ENCODE data around the gene B2M.
"Not testable (repeated sequence)": the region's sequence is repeated elsewhere in the genome, so short reads cannot be mapped to it uniquely, and the experiment has no call there.

B2M gene

GRCh38 chr15:44675911-44676310 lies 35.4 kb upstream of the B2M start:
- Histone ChIP-seq H4K8ac (ENCODE audit: low read depth, low read length) (no peak overlapping the region), H3K9ac (ENCODE audit: low read length) (no peak overlapping the region), H3K4me3 (ENCODE audit: low read length) (no peak overlapping the region), H3K56ac (ENCODE audit: low read length) (no peak overlapping the region), H3K36me3 (ENCODE audit: control insufficient read depth, insufficient read depth, low read length) (no peaks in the 10 kb centered on the region), H4K5ac (ENCODE audit: low read length) (no peak overlapping the region), H3K4me2 (ENCODE audit: low read length) (no peak overlapping the region), H2BK5ac (ENCODE audit: low read length) (no peak overlapping the region), H2BK120ac (ENCODE audit: low read depth, low read length) (no peak overlapping the region), H3K23ac (ENCODE audit: low read length) (no peak overlapping the region), H3K27me3 (ENCODE audit: insufficient read depth, low read length, poor library complexity) (no peaks in the 10 kb centered on the region), H3K79me1 (ENCODE audit: low read length) (no peaks in the 10 kb centered on the region), H3K4me1 (ENCODE audit: control insufficient read depth, low read depth, low read length) (no peaks in the 10 kb centered on the region), H3K4ac (ENCODE audit: low read depth, low read length) (no peak overlapping the region), H2AK5ac (ENCODE audit: low read length) (no peak overlapping the region), H3K27ac (ENCODE audit: low read depth, low read length) (no peak overlapping the region), H3K79me2 (ENCODE audit: control insufficient read depth, insufficient read depth, low read length) (no peaks in the 10 kb centered on the region), H3K18ac (ENCODE audit: low read length) (no peak overlapping the region), H2BK15ac (replicated peaks; ENCODE audit: low read depth) (no peak overlapping the region)
- WGBS (ENCODE audit: extremely low coverage, insufficient coverage, low lambda C conversion rate): no CpG with 5 or more reads among the region's 5 CpGs
- DNase-seq: no peak

GRCh38 chr15:44676676-44677075 lies 34.6 kb upstream of the B2M start:
- no peaks in the 10 kb centered on the region for H3K79me1 ChIP-seq (ENCODE audit: low read length)
- no peak overlapping the region for H3K56ac ChIP-seq (ENCODE audit: low read length)
- H4K5ac ChIP-seq (ENCODE audit: low read length): no peak overlapping the region
- no peak overlapping the region for H2BK5ac ChIP-seq (ENCODE audit: low read length)
- H2BK15ac ChIP-seq (replicated peaks; ENCODE audit: low read depth): no peak overlapping the region
- H3K4me1 ChIP-seq (ENCODE audit: control insufficient read depth, low read depth, low read length): no peaks in the 10 kb centered on the region
- no peaks in the 10 kb centered on the region for H3K36me3 ChIP-seq (ENCODE audit: control insufficient read depth, insufficient read depth, low read length)
- no peak overlapping the region for H2AK5ac ChIP-seq (ENCODE audit: low read length)
- H3K27me3 ChIP-seq (ENCODE audit: insufficient read depth, low read length, poor library complexity): no peaks in the 10 kb centered on the region
- H3K79me2 ChIP-seq (ENCODE audit: control insufficient read depth, insufficient read depth, low read length): no peaks in the 10 kb centered on the region
- no peak overlapping the region for H3K23ac ChIP-seq (ENCODE audit: low read length)
- no peak overlapping the region for H3K9ac ChIP-seq (ENCODE audit: low read length)
- no peak overlapping the region for H3K4me2 ChIP-seq (ENCODE audit: low read length)
- DNase-seq: no peak
- no CpG with 5 or more reads among the region's 7 CpGs for WGBS (ENCODE audit: extremely low coverage, insufficient coverage, low lambda C conversion rate)
- no peak overlapping the region for H3K18ac ChIP-seq (ENCODE audit: low read length)
- no peak overlapping the region for H3K4ac ChIP-seq (ENCODE audit: low read depth, low read length)
- H4K8ac ChIP-seq (ENCODE audit: low read depth, low read length): no peak overlapping the region
- H3K27ac ChIP-seq (ENCODE audit: low read depth, low read length): no peak overlapping the region
- no peak overlapping the region for H3K4me3 ChIP-seq (ENCODE audit: low read length)
- no peak overlapping the region for H2BK120ac ChIP-seq (ENCODE audit: low read depth, low read length)

- Histone ChIP-seq H2BK120ac (ENCODE audit: low read depth, low read length) (peak overlapping the region; percentile 61), H3K4me3 (ENCODE audit: low read length) (no peak overlapping the region), H3K9ac (ENCODE audit: low read length) (no peak overlapping the region), H3K4me2 (ENCODE audit: low read length) (no peak overlapping the region), H2AK5ac (ENCODE audit: low read length) (no peak overlapping the region), H3K27ac (ENCODE audit: low read depth, low read length) (no peak overlapping the region), H4K5ac (ENCODE audit: low read length) (no peak overlapping the region), H3K18ac (ENCODE audit: low read length) (no peak overlapping the region), H3K79me1 (ENCODE audit: low read length) (no peaks in the 10 kb centered on the region), H3K23ac (ENCODE audit: low read length) (no peak overlapping the region), H2BK5ac (ENCODE audit: low read length) (no peak overlapping the region), H3K4me1 (ENCODE audit: control insufficient read depth, low read depth, low read length) (peaks cover 2% of the 10 kb centered on the region), H4K8ac (ENCODE audit: low read depth, low read length) (no peak overlapping the region), H3K36me3 (ENCODE audit: control insufficient read depth, insufficient read depth, low read length) (no peaks in the 10 kb centered on the region), H3K4ac (ENCODE audit: low read depth, low read length) (no peak overlapping the region), H2BK15ac (replicated peaks; ENCODE audit: low read depth) (peak overlapping the region; percentile 98), H3K27me3 (ENCODE audit: insufficient read depth, low read length, poor library complexity) (no peaks in the 10 kb centered on the region), H3K56ac (ENCODE audit: low read length) (no peak overlapping the region), H3K79me2 (ENCODE audit: control insufficient read depth, insufficient read depth, low read length) (no peaks in the 10 kb centered on the region)
- DNase-seq: no peak
- WGBS (ENCODE audit: extremely low coverage, insufficient coverage, low lambda C conversion rate): no CpG with 5 or more reads among the region's 2 CpGs
Observed at GRCh38 chr15:44682211-44682610, 29.1 kb upstream of the B2M start.

- not testable (repeated sequence) for H2BK120ac ChIP-seq (ENCODE audit: low read depth, low read length); H3K27me3 ChIP-seq (ENCODE audit: insufficient read depth, low read length, poor library complexity); H3K9ac ChIP-seq (ENCODE audit: low read length); H3K18ac ChIP-seq (ENCODE audit: low read length); H2BK5ac ChIP-seq (ENCODE audit: low read length); H3K27ac ChIP-seq (ENCODE audit: low read depth, low read length); H3K4me2 ChIP-seq (ENCODE audit: low read length); H3K23ac ChIP-seq (ENCODE audit: low read length); H3K79me1 ChIP-seq (ENCODE audit: low read length); H2AK5ac ChIP-seq (ENCODE audit: low read length); H3K4ac ChIP-seq (ENCODE audit: low read depth, low read length); H3K36me3 ChIP-seq (ENCODE audit: control insufficient read depth, insufficient read depth, low read length); H4K8ac ChIP-seq (ENCODE audit: low read depth, low read length); H3K4me1 ChIP-seq (ENCODE audit: control insufficient read depth, low read depth, low read length); H2BK15ac ChIP-seq (replicated peaks; ENCODE audit: low read depth); H3K79me2 ChIP-seq (ENCODE audit: control insufficient read depth, insufficient read depth, low read length); H4K5ac ChIP-seq (ENCODE audit: low read length); H3K4me3 ChIP-seq (ENCODE audit: low read length)
- peak; percentile 89 for DNase-seq
- peak overlapping the region; percentile 73 for H3K56ac ChIP-seq (ENCODE audit: low read length)
- no CpG with 5 or more reads among the region's 8 CpGs for WGBS (ENCODE audit: extremely low coverage, insufficient coverage, low lambda C conversion rate)
Observed at GRCh38 chr15:44682809-44683682, 28.3 kb upstream of the B2M start.

GRCh38 chr15:44689318-44689717 lies 22.0 kb upstream of the B2M start:
- H3K79me2 ChIP-seq (ENCODE audit: control insufficient read depth, insufficient read depth, low read length); H3K36me3 ChIP-seq (ENCODE audit: control insufficient read depth, insufficient read depth, low read length); H3K27ac ChIP-seq (ENCODE audit: low read depth, low read length); DNase-seq; H4K5ac ChIP-seq (ENCODE audit: low read length); H3K18ac ChIP-seq (ENCODE audit: low read length); H4K8ac ChIP-seq (ENCODE audit: low read depth, low read length); H3K4me2 ChIP-seq (ENCODE audit: low read length); H3K9ac ChIP-seq (ENCODE audit: low read length); H3K79me1 ChIP-seq (ENCODE audit: low read length); H3K27me3 ChIP-seq (ENCODE audit: insufficient read depth, low read length, poor library complexity); H2BK5ac ChIP-seq (ENCODE audit: low read length); H2BK120ac ChIP-seq (ENCODE audit: low read depth, low read length); H2AK5ac ChIP-seq (ENCODE audit: low read length); H3K4me1 ChIP-seq (ENCODE audit: control insufficient read depth, low read depth, low read length); H3K23ac ChIP-seq (ENCODE audit: low read length); H2BK15ac ChIP-seq (replicated peaks; ENCODE audit: low read depth); H3K4ac ChIP-seq (ENCODE audit: low read depth, low read length); H3K56ac ChIP-seq (ENCODE audit: low read length); H3K4me3 ChIP-seq (ENCODE audit: low read length): not testable (repeated sequence)
- WGBS (ENCODE audit: extremely low coverage, insufficient coverage, low lambda C conversion rate): no CpG with 5 or more reads among the region's 2 CpGs

GRCh38 chr15:44690245-44690644 lies 21.1 kb upstream of the B2M start:
- WGBS (ENCODE audit: extremely low coverage, insufficient coverage, low lambda C conversion rate): no CpG with 5 or more reads among the region's 1 CpG
- H3K27me3 ChIP-seq (ENCODE audit: insufficient read depth, low read length, poor library complexity): not testable (repeated sequence)

More at GRCh38 chr15:44690245-44690644, 21.1 kb upstream of the B2M start:
- H4K5ac ChIP-seq (ENCODE audit: low read length); H3K18ac ChIP-seq (ENCODE audit: low read length); H3K79me2 ChIP-seq (ENCODE audit: control insufficient read depth, insufficient read depth, low read length); H2BK120ac ChIP-seq (ENCODE audit: low read depth, low read length); H3K79me1 ChIP-seq (ENCODE audit: low read length); H3K4me2 ChIP-seq (ENCODE audit: low read length); H3K27ac ChIP-seq (ENCODE audit: low read depth, low read length); H3K9ac ChIP-seq (ENCODE audit: low read length); H3K4me1 ChIP-seq (ENCODE audit: control insufficient read depth, low read depth, low read length); H3K4ac ChIP-seq (ENCODE audit: low read depth, low read length); H4K8ac ChIP-seq (ENCODE audit: low read depth, low read length); H2AK5ac ChIP-seq (ENCODE audit: low read length); DNase-seq; H2BK5ac ChIP-seq (ENCODE audit: low read length); H2BK15ac ChIP-seq (replicated peaks; ENCODE audit: low read depth); H3K36me3 ChIP-seq (ENCODE audit: control insufficient read depth, insufficient read depth, low read length); H3K23ac ChIP-seq (ENCODE audit: low read length); H3K56ac ChIP-seq (ENCODE audit: low read length); H3K4me3 ChIP-seq (ENCODE audit: low read length): not testable (repeated sequence)

All from mesendoderm (in vitro differentiated cells).